Endothelial cell of umbilical vein (primary cell): ENCODE data around the gene KIAA0408. TPM values are rescaled to one million over a fixed set of nuclear protein-coding genes. Genes with fewer than 3 reads are reported as not detected.

ENCODE experiments used
- BruUV-seq: library from RNA; stranded (reverse); fragments of 400-500 nt; replicated peaks from 2 replicates; lab custom pipeline; 2021; lab: Mats Ljungman, UMichigan
- CTCF ChIA-PET: fragments of 300-600, 350-600 bp; sonication (Branson Sonifier 250); formaldehyde crosslinking; loops from one replicate; lab custom pipeline; 2021; ENCODE audit warnings: antibody characterized with exemption, inconsistent platforms; lab: Charles Lee
- POLR2A ChIA-PET: fragments of 300-600, 350-600 bp; sonication (Branson Sonifier 250); formaldehyde crosslinking; loops from one replicate; lab custom pipeline; 2021; ENCODE audit warnings: antibody characterized with exemption, inconsistent platforms; lab: Charles Lee
- DNase-seq: peaks from one replicate; pipeline ENCODE4 v3.0.0-alpha.2; 2011; ENCODE audit warnings: low read depth, low spot score
- FAIRE-seq: peaks from 2 replicates; lab custom pipeline; 2011; peaks lifted over from hg19 to GRCh38; lab: Jason Lieb, UNC
- H2AFZ ChIP-seq: 2 replicates; pipeline ENCODE4 v1.6.0; 2012; ENCODE audit warnings: low read depth, low read length, control low read depth, inconsistent platforms
- H3K27ac ChIP-seq: 2 replicates; pipeline ENCODE4 v1.5.1; 2011; ENCODE audit warnings: low read depth, mild to moderate bottlenecking, control low read depth, low read length, moderate library complexity; ENCODE audit not compliant: insufficient read depth
- H3K27me3 ChIP-seq, 2 experiments: 2 replicates each; pipeline versions ENCODE4 v1.6.0 to v1.6.1; 2011; ENCODE audit warnings: low read length in 2 of 2, mixed read lengths in 1 of 2; ENCODE audit not compliant: control insufficient read depth in 2 of 2, insufficient read depth in 2 of 2
- H3K36me3 ChIP-seq, 2 experiments: 2 replicates in 1 of 2; 3 replicates in 1 of 2; pipeline ENCODE4 v1.5.1; 2011; ENCODE audit warnings: low read length in 2 of 2, mild to moderate bottlenecking in 1 of 2, moderate library complexity in 1 of 2; ENCODE audit not compliant: control insufficient read depth in 2 of 2, insufficient read depth in 2 of 2; ENCODE audit errors: extremely low read depth in 1 of 2
- H3K4me1 ChIP-seq: 3 replicates; pipeline ENCODE4 v1.5.1; 2011; ENCODE audit warnings: mild to moderate bottlenecking, low read length; ENCODE audit not compliant: control insufficient read depth, insufficient read depth; ENCODE audit errors: extremely low read depth
- H3K4me2 ChIP-seq: 2 replicates; pipeline ENCODE4 v1.6.1; 2011; ENCODE audit warnings: low read length, control low read depth, mixed read lengths; ENCODE audit not compliant: insufficient read depth
- H3K4me3 ChIP-seq, 3 experiments: fragments of 200-600 bp in 1 of 3; sonication (generic), shearing (Covaris generic) in 1 of 3; replicated peaks in 1 of 3; 2 replicates each; pipeline ENCODE4 v1.5.1; 2011 to 2016; ENCODE audit warnings: control low read depth in 3 of 3, low read length in 3 of 3, mild to moderate bottlenecking in 2 of 3, inconsistent platforms in 1 of 3, low read depth in 1 of 3, moderate library complexity in 1 of 3; ENCODE audit not compliant: insufficient read depth in 1 of 3
- H3K79me2 ChIP-seq: 2 replicates; pipeline ENCODE4 v1.6.0; 2012; ENCODE audit warnings: low read length, inconsistent platforms; ENCODE audit not compliant: control insufficient read depth, insufficient read depth
- H3K9ac ChIP-seq: replicated peaks from 2 replicates; pipeline ENCODE3; 2011; ENCODE audit warnings: low read length, control low read depth; ENCODE audit not compliant: insufficient read depth; ENCODE audit errors: extremely low read depth
- H3K9me1 ChIP-seq: replicated peaks from 3 replicates; pipeline ENCODE4 v1.6.0; 2011; ENCODE audit warnings: mild to moderate bottlenecking, low read length; ENCODE audit not compliant: control insufficient read depth, insufficient read depth; ENCODE audit errors: extremely low read depth
- H3K9me3 ChIP-seq: replicated peaks from 2 replicates; pipeline ENCODE4 v1.5.1; 2012; ENCODE audit warnings: low read length, inconsistent platforms; ENCODE audit not compliant: control insufficient read depth, insufficient read depth
- H4K20me1 ChIP-seq: replicated peaks from 2 replicates; pipeline ENCODE3; 2011; ENCODE audit warnings: mild to moderate bottlenecking, low read length; ENCODE audit not compliant: control insufficient read depth, insufficient read depth; ENCODE audit errors: extremely low read depth
- EZH2 ChIP-seq: IDR thresholded peaks from 2 replicates; pipeline ENCODE4 v1.6.1; 2012; ENCODE audit warnings: borderline replicate concordance, low read depth, mild to moderate bottlenecking, moderate library complexity, low read length, inconsistent platforms; ENCODE audit not compliant: severe bottlenecking
- FOS ChIP-seq: IDR thresholded peaks from 2 replicates; pipeline ENCODE4 v1.6.1; 2011; ENCODE audit warnings: mild to moderate bottlenecking, low read length, moderate library complexity, borderline replicate concordance; ENCODE audit not compliant: insufficient read depth
- GATA2 ChIP-seq: IDR thresholded peaks from 2 replicates; pipeline ENCODE4 v1.7.0; 2011; ENCODE audit warnings: low read depth, mild to moderate bottlenecking, moderate library complexity, mixed read lengths, low read length; ENCODE audit not compliant: insufficient read length, insufficient read depth
- JUN ChIP-seq: IDR thresholded peaks from 2 replicates; pipeline ENCODE4 v1.6.1; 2011; ENCODE audit warnings: borderline replicate concordance, low read depth; ENCODE audit not compliant: insufficient read length, insufficient read depth
- MYC ChIP-seq: IDR thresholded peaks from one replicate; pipeline ENCODE4 v1.6.1; 2011; ENCODE audit warnings: mild to moderate bottlenecking, low read depth, low read length
- POLR2A ChIP-seq: IDR thresholded peaks from 2 replicates; pipeline ENCODE4 v1.6.1; 2012; ENCODE audit warnings: low read depth, mild to moderate bottlenecking, control low read depth, low read length
- POLR2AphosphoS5 ChIP-seq: IDR thresholded peaks from 2 replicates; pipeline ENCODE4 v1.6.1; 2012; ENCODE audit warnings: low read depth, mild to moderate bottlenecking, control low read depth, low read length, moderate library complexity; ENCODE audit not compliant: insufficient read depth
- dilution Hi-C: fragments of 300-500 bp; cut with MboI; formaldehyde crosslinking; loops from one replicate; pipeline ENCODE4 v1.15.0; 2019; ENCODE audit warnings: low sequenced_read_pairs; ENCODE audit not compliant: extremely low pct_ligation_motif_present
- intact Hi-C: fragments of 100-400 bp; cut with micrococcal nuclease; formaldehyde crosslinking; loops from one replicate; pipeline ENCODE4 v1.10.0; 2022
- polyA plus RNA-seq, 4 experiments: library from polyadenylated mRNA; depleted of rRNA in 3 of 4; stranded (reverse) in 3 of 4; unstranded in 1 of 4; fragments of >200 nt; gene quantifications; 2 replicates each; pipeline versions ENCODE4 v1.2.1 to v1.2.3, GENCODE V29; 2011 to 2012; ENCODE audit warnings: missing spikeins in 1 of 4
- total RNA-seq: library from RNA; stranded (reverse); gene quantifications from 2 replicates; pipeline ENCODE4 v1.2.3, GENCODE V29; 2021
- TF ChIP-seq, protein P1 (sequence below): IDR thresholded peaks from 2 replicates; pipeline ENCODE4 v1.6.1; 2011; ENCODE audit not compliant: insufficient read depth, insufficient read length
- TF ChIP-seq, protein P2 (sequence below), 2 donors: IDR thresholded peaks; 1 replicate in 1 of 2; 2 replicates in 1 of 2; pipeline ENCODE4 v1.5.1; 2011; ENCODE audit warnings: low read length in 2 of 2, mild to moderate bottlenecking in 2 of 2, moderate library complexity in 2 of 2, control low read depth in 1 of 2, inconsistent platforms in 1 of 2, low read depth in 1 of 2; ENCODE audit not compliant: insufficient read depth in 1 of 2; ENCODE audit errors: extremely low read depth in 1 of 2

Gene KIAA0408
- total and polyA plus RNA-seq, 2 donors (not counting 3 experiments of a cell fraction or from before 2014, with no cell fraction given): not detected

DNA sequence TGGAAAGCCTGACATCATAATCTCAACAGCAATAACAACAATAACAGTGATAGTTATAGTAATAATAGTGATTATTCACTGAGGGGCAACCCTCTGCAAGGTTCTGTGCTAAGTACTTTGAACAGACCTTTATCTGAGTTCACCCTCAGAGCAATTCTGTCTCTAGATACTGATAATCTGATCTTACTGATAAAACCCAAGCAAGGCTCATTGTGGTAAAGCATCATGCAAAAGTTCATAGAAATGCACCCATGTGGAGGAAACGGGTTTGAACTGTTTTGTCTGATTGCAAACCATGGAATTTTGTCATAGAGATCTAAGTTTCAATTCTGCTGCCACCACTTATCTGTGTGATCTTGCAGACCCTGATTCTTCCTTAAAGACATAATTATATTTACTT is 1.3 kb upstream of the KIAA0408 start:
- no TSS peak for BruUV-seq
- Histone ChIP-seq H3K9me1 (no peaks in the 10 kb centered on the region), H3K9ac (no peak overlapping the region), H3K4me3 (no peak overlapping the region), H3K36me3 (no peaks in the 10 kb centered on the region), H3K27ac (no peak overlapping the region), H3K27me3 (peaks cover 0 to 5% of the 10 kb centered on the region in 2 experiments), H3K4me1 (no peaks in the 10 kb centered on the region), H3K9me3 (no peaks in the 10 kb centered on the region), H3K79me2 (no peaks in the 10 kb centered on the region), H2AFZ (no peak overlapping the region), H3K4me2 (no peak overlapping the region), H4K20me1 (no peaks in the 10 kb centered on the region)
- dilution Hi-C loops: no loop called here
- DNase-seq (no peak), FAIRE-seq (no peak)
- ChIA-PET POLR2A (no interaction called here), CTCF (interaction anchor here (0.9 to 2.8 kb wide), 5 partner anchors 56 to 159 kb away, joined by 3 to 21 read pairs (median 4); no protein-coding TSS in a partner anchor)
- intact Hi-C loops: no loop called here
- TF ChIP-seq EZH2: no peak
- TF ChIP-seq, protein P1, sequence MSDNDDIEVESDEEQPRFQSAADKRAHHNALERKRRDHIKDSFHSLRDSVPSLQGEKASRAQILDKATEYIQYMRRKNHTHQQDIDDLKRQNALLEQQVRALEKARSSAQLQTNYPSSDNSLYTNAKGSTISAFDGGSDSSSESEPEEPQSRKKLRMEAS: no peak
- no peak for TF ChIP-seq POLR2A
- no peak for TF ChIP-seq JUN
- TF ChIP-seq GATA2: no peak
- TF ChIP-seq POLR2AphosphoS5: no peak
- TF ChIP-seq, protein P2, sequence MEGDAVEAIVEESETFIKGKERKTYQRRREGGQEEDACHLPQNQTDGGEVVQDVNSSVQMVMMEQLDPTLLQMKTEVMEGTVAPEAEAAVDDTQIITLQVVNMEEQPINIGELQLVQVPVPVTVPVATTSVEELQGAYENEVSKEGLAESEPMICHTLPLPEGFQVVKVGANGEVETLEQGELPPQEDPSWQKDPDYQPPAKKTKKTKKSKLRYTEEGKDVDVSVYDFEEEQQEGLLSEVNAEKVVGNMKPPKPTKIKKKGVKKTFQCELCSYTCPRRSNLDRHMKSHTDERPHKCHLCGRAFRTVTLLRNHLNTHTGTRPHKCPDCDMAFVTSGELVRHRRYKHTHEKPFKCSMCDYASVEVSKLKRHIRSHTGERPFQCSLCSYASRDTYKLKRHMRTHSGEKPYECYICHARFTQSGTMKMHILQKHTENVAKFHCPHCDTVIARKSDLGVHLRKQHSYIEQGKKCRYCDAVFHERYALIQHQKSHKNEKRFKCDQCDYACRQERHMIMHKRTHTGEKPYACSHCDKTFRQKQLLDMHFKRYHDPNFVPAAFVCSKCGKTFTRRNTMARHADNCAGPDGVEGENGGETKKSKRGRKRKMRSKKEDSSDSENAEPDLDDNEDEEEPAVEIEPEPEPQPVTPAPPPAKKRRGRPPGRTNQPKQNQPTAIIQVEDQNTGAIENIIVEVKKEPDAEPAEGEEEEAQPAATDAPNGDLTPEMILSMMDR (IDR thresholded peaks at IDR 0.05; ENCODE audit: extremely low read depth in 1 of 2, insufficient read depth in 1 of 2, low read depth in 1 of 2, low read length in 2 of 2): no peak
- TF ChIP-seq FOS: no peak
- TF ChIP-seq MYC: no peak
